ENCODE data around the gene DUS1L.

DUS1L gene

GRCh38 chr17:82091264-82092066 lies 25.9 kb upstream of the DUS1L start:
- H3K4me1 ChIP-seq (ENCODE audit: insufficient read depth, poor library complexity, severe bottlenecking): no peaks in the 10 kb centered on the region
- H3K27ac ChIP-seq (ENCODE audit: poor library complexity, severe bottlenecking): no peak overlapping the region
- H3K36me3 ChIP-seq (ENCODE audit: low read depth): peaks cover 98% of the 10 kb centered on the region
- H3K4me3 ChIP-seq (ENCODE audit: severe bottlenecking): no peak overlapping the region
- no peaks in the 10 kb centered on the region for H3K9me3 ChIP-seq (ENCODE audit: severe bottlenecking)
- ATAC-seq (ENCODE audit: low read depth) (no peak), DNase-seq (ENCODE audit: low spot score) (no peak)
- no peaks in the 10 kb centered on the region for H3K27me3 ChIP-seq (ENCODE audit: insufficient read depth, poor library complexity, severe bottlenecking)
- no peak for TF ChIP-seq CTCF (IDR thresholded peaks at IDR 0.05; ENCODE audit: poor library complexity, severe bottlenecking)

- Histone ChIP-seq H3K9me3 (ENCODE audit: severe bottlenecking) (no peaks in the 10 kb centered on the region), H3K27ac (ENCODE audit: poor library complexity, severe bottlenecking) (no peak overlapping the region), H3K4me1 (ENCODE audit: insufficient read depth, poor library complexity, severe bottlenecking) (no peaks in the 10 kb centered on the region), H3K36me3 (ENCODE audit: low read depth) (peaks cover 98% of the 10 kb centered on the region), H3K4me3 (ENCODE audit: severe bottlenecking) (no peak overlapping the region), H3K27me3 (ENCODE audit: insufficient read depth, poor library complexity, severe bottlenecking) (no peaks in the 10 kb centered on the region)
- ATAC-seq (ENCODE audit: low read depth): no peak
- TF ChIP-seq CTCF (IDR thresholded peaks at IDR 0.05; ENCODE audit: poor library complexity, severe bottlenecking): no peak
- no peak for DNase-seq (ENCODE audit: low spot score)
Measured at GRCh38 chr17:82090549-82091263, 25.1 kb upstream of the DUS1L start.

GRCh38 chr17:82089723-82090548 lies 24.3 kb upstream of the DUS1L start:
- TF ChIP-seq CTCF (IDR thresholded peaks at IDR 0.05; ENCODE audit: poor library complexity, severe bottlenecking): no peak
- Histone ChIP-seq H3K27ac (ENCODE audit: poor library complexity, severe bottlenecking) (no peak overlapping the region), H3K9me3 (ENCODE audit: severe bottlenecking) (no peaks in the 10 kb centered on the region), H3K36me3 (ENCODE audit: low read depth) (peaks cover 98% of the 10 kb centered on the region), H3K27me3 (ENCODE audit: insufficient read depth, poor library complexity, severe bottlenecking) (no peaks in the 10 kb centered on the region), H3K4me3 (ENCODE audit: severe bottlenecking) (no peak overlapping the region), H3K4me1 (ENCODE audit: insufficient read depth, poor library complexity, severe bottlenecking) (no peaks in the 10 kb centered on the region)
- DNase-seq (ENCODE audit: low spot score) (no peak), ATAC-seq (ENCODE audit: low read depth) (no peak)

GRCh38 chr17:82088838-82089722 lies 23.5 kb upstream of the DUS1L start:
- peaks cover 100% of the 10 kb centered on the region for H3K36me3 ChIP-seq (ENCODE audit: low read depth)
- ATAC-seq (ENCODE audit: low read depth): no peak
- no peak overlapping the region for H3K4me3 ChIP-seq (ENCODE audit: severe bottlenecking)
- H3K9me3 ChIP-seq (ENCODE audit: severe bottlenecking): no peaks in the 10 kb centered on the region
- H3K4me1 ChIP-seq (ENCODE audit: insufficient read depth, poor library complexity, severe bottlenecking): no peaks in the 10 kb centered on the region
- no peaks in the 10 kb centered on the region for H3K27me3 ChIP-seq (ENCODE audit: insufficient read depth, poor library complexity, severe bottlenecking)
- no peak overlapping the region for H3K27ac ChIP-seq (ENCODE audit: poor library complexity, severe bottlenecking)
- no peak for TF ChIP-seq CTCF (IDR thresholded peaks at IDR 0.05; ENCODE audit: poor library complexity, severe bottlenecking)
- DNase-seq (ENCODE audit: low spot score): no peak
